Spleen (tissue), 11 donors: ENCODE measurements around the gene RBM14. TPM values are rescaled to one million over a fixed set of nuclear protein-coding genes. Genes with fewer than 3 reads are reported as not detected.

ENCODE experiments used
- DNase-seq: peaks from one replicate; pipeline ENCODE4 v3.0.0-alpha.2; 2020
- H3K27ac ChIP-seq, 8 donors: fragments of 200-600 bp; sonication (generic) in 7 of 8; 1 replicate in 4 of 8; 2 replicates in 4 of 8; pipeline versions ENCODE4 v1.5.0 to v1.8.0; 2016 to 2021; ENCODE audit warnings: inconsistent platforms in 4 of 8, mild to moderate bottlenecking in 4 of 8, moderate library complexity in 1 of 8
- H3K27me3 ChIP-seq, 7 donors: fragments of 200-600 bp; sonication (generic) in 6 of 7; replicated peaks in 1 of 7; 1 replicate in 4 of 7; 2 replicates in 3 of 7; pipeline versions ENCODE4 v1.5.0 to v1.8.0; 2016 to 2021; ENCODE audit warnings: inconsistent platforms in 3 of 7, mild to moderate bottlenecking in 1 of 7
- H3K36me3 ChIP-seq, 6 donors: fragments of 200-600 bp; sonication (generic) in 5 of 6; 1 replicate in 4 of 6; 2 replicates in 2 of 6; pipeline versions ENCODE4 v1.5.0 to v1.8.0; 2016 to 2021; ENCODE audit warnings: inconsistent platforms in 2 of 6
- H3K4me1 ChIP-seq, 6 donors: fragments of 200-600 bp; sonication (generic) in 5 of 6; 1 replicate in 3 of 6; 2 replicates in 3 of 6; pipeline versions ENCODE4 v1.5.0 to v1.8.0; 2016 to 2021; ENCODE audit warnings: inconsistent platforms in 3 of 6
- H3K4me3 ChIP-seq, 8 donors: fragments of 200-600 bp; sonication (generic) in 7 of 8; 1 replicate in 4 of 8; 2 replicates in 4 of 8; pipeline versions ENCODE4 v1.5.0 to v1.8.0; 2016 to 2021; ENCODE audit warnings: inconsistent platforms in 4 of 8, mild to moderate bottlenecking in 4 of 8, moderate library complexity in 2 of 8
- H3K9me3 ChIP-seq, 8 donors: fragments of 200-600 bp; sonication (generic) in 7 of 8; 1 replicate in 4 of 8; 2 replicates in 4 of 8; pipeline versions ENCODE4 v1.5.0 to v1.8.0; 2016 to 2021; ENCODE audit warnings: inconsistent platforms in 4 of 8
- POLR2A ChIP-seq, 3 donors: fragments of 450-650 bp; IDR thresholded peaks; one replicate each; pipeline ENCODE4 v1.5.1; 2017; ENCODE audit warnings: antibody characterized with exemption in 3 of 3, mild to moderate bottlenecking in 1 of 3
- POLR2AphosphoS5 ChIP-seq, 3 donors: sonication (generic); formaldehyde crosslinking; IDR thresholded peaks; one replicate each; pipeline ENCODE4 v1.5.1; 2017; ENCODE audit warnings: antibody characterized with exemption in 3 of 3
- WGBS, 5 donors: extraction: QIAGEN DNeasy Blood & Tissue Kit in 3 of 5; methylation state at CpG; one replicate each; pipeline versions ENCODE4 v1.1.5 to v1.1.7; 2013 to 2018; 5-methylcytosine and 5-hydroxymethylcytosine counted together
- intact Hi-C: fragments of 100-400 bp; cut with DNase I; formaldehyde crosslinking; loops from one replicate; pipeline ENCODE4 v1.15.0; 2023; ENCODE audit warnings: low total_unique reads
- polyA plus RNA-seq, 3 donors: library from polyadenylated mRNA; stranded (reverse); fragments of 200-250 nt; gene quantifications; one replicate each; pipeline ENCODE4 v1.2.1, GENCODE V29; 2013
- total RNA-seq, 7 donors: library from RNA; depleted of rRNA in 3 of 7; stranded (reverse); fragments of >200 nt in 3 of 7; fragmentation: NEBNext Ultra II Directional in 4 of 7; extraction: Animal tissue kit (Norgen Biotek cat#: 25700) in 4 of 7; gene quantifications; one replicate each; pipeline versions ENCODE4 v1.1.0 to v1.2.1, GENCODE V29; 2016 to 2021
- TF ChIP-seq, protein P1 (sequence below), 11 experiments: fragments of 200-600 bp in 7 of 11; fragments of 450-650 bp in 4 of 11; sonication (generic) in 4 of 11; IDR thresholded peaks in 8 of 11; conservative IDR thresholded peaks in 3 of 11; 1 replicate in 7 of 11; 2 replicates in 4 of 11; pipeline versions ENCODE4 v1.4.0 to v1.8.0; 2016 to 2021; ENCODE audit warnings: antibody characterized with exemption in 11 of 11, inconsistent platforms in 4 of 11, mild to moderate bottlenecking in 1 of 11
- donor health status: healthy with polysubstance abuse.
- donor health status: DM: no; HTN: no; CAD: no; lungs with moderate emphysema.
- donor health status: DM: no; HTN: no; CAD: no.
- donor health status: Bipolar disorder and iron deficiency.
- donor health status: healthy.
- donor health status: DM: no; HTN: no; CAD: no.
- donor health status: DM: yes; HTN: yes; CAD: no.

RBM14 gene
- total and polyA plus RNA-seq, 10 donors: 37.7 to 96.6 (median 73.5) TPM

DNA sequence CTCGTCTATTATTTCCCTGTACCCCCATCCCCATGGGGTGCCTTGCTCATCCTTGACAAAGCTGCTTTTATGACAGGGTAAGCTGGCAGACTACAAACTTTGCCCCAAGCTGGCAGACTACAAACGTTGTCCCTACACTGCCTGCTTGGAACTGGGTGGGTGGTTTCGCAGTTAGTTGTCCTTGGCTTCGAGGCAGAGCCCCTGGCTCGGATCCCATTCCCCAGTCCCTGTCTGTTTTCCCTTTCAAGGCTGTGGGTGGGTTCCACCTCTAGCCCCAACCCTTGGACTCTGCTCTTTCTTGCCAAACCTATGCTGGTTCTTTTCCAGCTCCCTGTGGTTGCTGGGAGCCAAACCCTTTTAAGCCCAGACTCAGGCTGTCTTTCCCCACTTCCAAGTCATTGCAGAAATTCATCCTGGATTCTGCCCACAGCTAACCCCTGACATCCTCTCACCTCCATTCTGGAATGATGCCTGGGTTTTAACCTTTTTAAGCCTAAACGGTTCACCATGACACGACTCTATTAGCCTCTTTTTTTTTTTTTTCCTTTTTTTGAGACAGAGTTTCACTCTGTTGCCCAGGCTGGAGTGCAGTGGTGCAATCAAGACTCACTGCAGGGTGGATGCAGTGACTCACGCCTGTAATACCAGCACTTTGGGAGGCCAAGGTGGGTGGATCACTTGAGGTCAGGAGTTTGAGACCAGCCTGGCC, 9.2 kb upstream of the RBM14 start:
- H3K36me3 ChIP-seq: peaks cover 0 to 52% (median 22%) of the 10 kb centered on the region in 6 donors
- intact Hi-C loops: no loop called here
- no peak for DNase-seq
- H3K27ac ChIP-seq: peak overlapping the region in 6 of 8 donors; percentile 4 to 81 (median 66)
- H3K9me3 ChIP-seq: no peaks in the 10 kb centered on the region
- no peak overlapping the region for H3K4me3 ChIP-seq
- 59 to 76% (median 72%) methylated on average over 8 of the region's 8 CpGs for WGBS, 5 donors
- H3K27me3 ChIP-seq: no peaks in the 10 kb centered on the region
- peaks cover 6 to 60% (median 46%) of the 10 kb centered on the region in 6 donors for H3K4me1 ChIP-seq
- TF ChIP-seq, protein P1, sequence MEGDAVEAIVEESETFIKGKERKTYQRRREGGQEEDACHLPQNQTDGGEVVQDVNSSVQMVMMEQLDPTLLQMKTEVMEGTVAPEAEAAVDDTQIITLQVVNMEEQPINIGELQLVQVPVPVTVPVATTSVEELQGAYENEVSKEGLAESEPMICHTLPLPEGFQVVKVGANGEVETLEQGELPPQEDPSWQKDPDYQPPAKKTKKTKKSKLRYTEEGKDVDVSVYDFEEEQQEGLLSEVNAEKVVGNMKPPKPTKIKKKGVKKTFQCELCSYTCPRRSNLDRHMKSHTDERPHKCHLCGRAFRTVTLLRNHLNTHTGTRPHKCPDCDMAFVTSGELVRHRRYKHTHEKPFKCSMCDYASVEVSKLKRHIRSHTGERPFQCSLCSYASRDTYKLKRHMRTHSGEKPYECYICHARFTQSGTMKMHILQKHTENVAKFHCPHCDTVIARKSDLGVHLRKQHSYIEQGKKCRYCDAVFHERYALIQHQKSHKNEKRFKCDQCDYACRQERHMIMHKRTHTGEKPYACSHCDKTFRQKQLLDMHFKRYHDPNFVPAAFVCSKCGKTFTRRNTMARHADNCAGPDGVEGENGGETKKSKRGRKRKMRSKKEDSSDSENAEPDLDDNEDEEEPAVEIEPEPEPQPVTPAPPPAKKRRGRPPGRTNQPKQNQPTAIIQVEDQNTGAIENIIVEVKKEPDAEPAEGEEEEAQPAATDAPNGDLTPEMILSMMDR (IDR thresholded peaks at IDR 0.05 in 8 of 11, conservative IDR thresholded peaks at IDR 0.05 in 3 of 11): no peak
- TF ChIP-seq POLR2A (IDR thresholded peaks at IDR 0.05) (no peak), POLR2AphosphoS5 (IDR thresholded peaks at IDR 0.05) (peak in 1 of 3 donors; percentile 23)

DNA sequence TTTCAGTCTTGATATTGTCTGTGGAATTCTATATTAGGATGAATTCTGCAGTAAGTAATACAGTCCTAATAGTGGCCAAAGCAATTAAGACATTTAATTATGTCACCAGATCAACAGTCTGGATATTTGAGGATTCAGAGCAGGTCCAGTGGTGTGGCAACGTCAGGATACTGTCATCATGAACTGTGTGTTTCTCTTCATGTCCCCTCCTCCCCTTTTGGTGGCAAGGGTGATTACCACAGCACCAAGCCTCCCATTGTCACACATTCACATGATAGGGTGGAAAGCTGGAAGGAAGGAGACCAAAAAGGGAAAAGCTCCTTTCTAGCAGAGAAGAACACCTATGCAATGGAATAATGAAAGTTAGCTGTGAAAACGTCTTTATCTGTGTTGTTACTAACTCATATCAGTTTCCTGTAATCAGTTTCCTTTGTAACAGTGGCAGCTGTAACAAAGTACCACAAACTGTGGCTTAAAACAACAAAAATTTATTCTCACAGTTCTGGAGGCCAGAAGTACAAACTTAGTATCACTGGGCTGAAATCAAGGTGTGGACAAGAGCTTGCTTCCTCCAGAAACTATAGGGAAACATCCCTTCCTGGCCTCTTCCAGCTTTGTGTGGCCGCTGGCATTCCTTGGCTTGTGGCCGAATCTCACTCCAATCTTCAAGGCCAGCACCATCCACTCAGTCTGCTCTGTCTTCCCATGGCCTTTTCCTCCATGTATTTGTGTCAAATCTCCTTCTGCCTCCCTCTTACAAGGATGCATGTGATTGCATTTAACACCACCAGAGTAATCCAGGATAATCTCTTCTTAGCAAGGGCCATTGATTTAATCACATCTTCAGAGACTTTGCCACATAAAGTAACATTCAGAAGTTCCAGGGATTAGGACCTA, 6.5 kb upstream of the RBM14 start:
- 42 to 58% (median 46%) methylated on average over 4 of the region's 4 CpGs for WGBS, 5 donors
- TF ChIP-seq POLR2AphosphoS5 (IDR thresholded peaks at IDR 0.05): no peak
- TF ChIP-seq, protein P1 (IDR thresholded peaks at IDR 0.05 in 8 of 11, conservative IDR thresholded peaks at IDR 0.05 in 3 of 11): no peak
- TF ChIP-seq POLR2A (IDR thresholded peaks at IDR 0.05): no peak
- H3K27ac ChIP-seq: peak overlapping the region in 7 of 8 donors; percentile 16 to 81 (median 62)
- H3K36me3 ChIP-seq: peaks cover 0 to 25% (median 14%) of the 10 kb centered on the region in 6 donors
- intact Hi-C loops: no loop called here
- DNase-seq: no peak
- H3K4me3 ChIP-seq: no peak overlapping the region
- peaks cover 6 to 58% (median 47%) of the 10 kb centered on the region in 6 donors for H3K4me1 ChIP-seq
- H3K27me3 ChIP-seq: no peaks in the 10 kb centered on the region
- no peaks in the 10 kb centered on the region for H3K9me3 ChIP-seq

DNA sequence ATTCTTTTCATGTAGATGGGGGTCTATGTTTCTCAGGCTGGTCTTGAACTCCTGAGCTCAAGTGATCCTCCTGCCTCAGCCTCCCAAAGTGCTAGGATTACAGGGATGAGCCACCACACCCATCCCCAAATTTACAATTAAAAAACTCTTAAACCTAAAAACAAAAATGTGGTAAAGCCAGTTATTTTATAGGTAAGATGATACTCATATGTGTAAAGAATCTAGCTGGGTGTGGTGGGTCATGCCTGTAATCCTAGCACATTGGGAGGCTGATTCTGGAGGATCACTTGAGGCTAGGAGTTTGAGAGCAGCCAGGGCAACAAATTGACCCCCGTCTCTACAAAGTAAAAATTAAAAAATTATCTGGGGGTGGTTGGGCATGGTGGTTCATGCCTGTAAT, 4.0 kb upstream of the RBM14 start:
- intact Hi-C loops: no loop called here
- 88 to 100% (median 92%) methylated on average over 1 of the region's 1 CpG for WGBS, 5 donors
- no peaks in the 10 kb centered on the region for H3K27me3 ChIP-seq

More for the DNA sequence above, 4.0 kb upstream of the RBM14 start:
- Histone ChIP-seq H3K4me3 (no peak overlapping the region), H3K36me3 (no peaks in the 10 kb centered on the region), H3K27ac (peak overlapping the region in 1 of 8 donors; percentile 81), H3K4me1 (peaks cover 6 to 66% (median 51%) of the 10 kb centered on the region in 6 donors), H3K9me3 (no peaks in the 10 kb centered on the region)
- TF ChIP-seq POLR2AphosphoS5 (IDR thresholded peaks at IDR 0.05): no peak
- TF ChIP-seq, protein P1 (IDR thresholded peaks at IDR 0.05 in 8 of 11, conservative IDR thresholded peaks at IDR 0.05 in 3 of 11): no peak
- no peak for TF ChIP-seq POLR2A (IDR thresholded peaks at IDR 0.05)
- DNase-seq: no peak
